ENCODE measurements around the gene MGAT5.

The MGAT5 gene

DNA sequence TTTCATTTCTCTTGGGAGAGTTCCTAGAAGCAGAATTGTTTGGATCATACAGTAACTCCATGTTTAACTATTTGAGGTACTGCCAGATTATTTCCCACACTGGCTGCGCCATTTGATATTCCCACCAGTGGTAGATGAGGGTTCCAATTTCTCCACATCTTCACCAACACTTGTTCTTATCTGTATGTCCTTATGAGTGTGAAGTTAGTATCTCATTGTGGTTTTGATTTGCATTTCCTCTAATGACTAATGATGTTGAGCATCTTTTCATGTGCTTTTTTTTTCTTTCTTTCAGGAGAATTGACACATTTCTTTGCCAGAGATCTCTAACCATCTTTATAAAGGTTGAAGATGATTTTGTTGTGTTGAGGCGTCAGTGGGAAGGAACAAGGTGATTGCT lies 4.1 kb upstream of the MGAT5 start:
- TF ChIP-seq RARB (CRISPR knock-in tag; IDR thresholded peaks at IDR 0.05) (no peak), ARNTL (CRISPR knock-in tag; IDR thresholded peaks at IDR 0.05; ENCODE audit: borderline replicate concordance, low read depth) (no peak), ZNF70 (CRISPR knock-in tag; IDR thresholded peaks at IDR 0.05) (no peak), ZFP30 (CRISPR knock-in tag; IDR thresholded peaks at IDR 0.05) (no peak), ZNF565 (CRISPR knock-in tag; conservative IDR thresholded peaks at IDR 0.05; ENCODE audit: low read depth) (no peak), TOX (CRISPR knock-in tag; IDR thresholded peaks at IDR 0.05; ENCODE audit: borderline replicate concordance) (no peak), ZC3H10 (CRISPR knock-in tag; IDR thresholded peaks at IDR 0.05) (no peak), POU6F1 (CRISPR knock-in tag; IDR thresholded peaks at IDR 0.05; ENCODE audit: borderline replicate concordance, low read depth) (no peak), CREB5 (CRISPR knock-in tag; IDR thresholded peaks at IDR 0.05; ENCODE audit: low read depth) (no peak), ISL1 (CRISPR knock-in tag; IDR thresholded peaks at IDR 0.05) (no peak), PPARA (CRISPR knock-in tag; IDR thresholded peaks at IDR 0.05; ENCODE audit: borderline replicate concordance) (no peak), CSRNP3 (CRISPR knock-in tag; IDR thresholded peaks at IDR 0.05) (no peak), GLIS3 (CRISPR knock-in tag; IDR thresholded peaks at IDR 0.05) (no peak), OSR1 (CRISPR knock-in tag; IDR thresholded peaks at IDR 0.05) (no peak), ZNF8 (CRISPR knock-in tag; IDR thresholded peaks at IDR 0.05) (no peak), BACH2 (CRISPR knock-in tag; IDR thresholded peaks at IDR 0.05; ENCODE audit: borderline replicate concordance) (no peak), CSDC2 (CRISPR knock-in tag; IDR thresholded peaks at IDR 0.05) (no peak)
- TF ChIP-seq, protein P1, sequence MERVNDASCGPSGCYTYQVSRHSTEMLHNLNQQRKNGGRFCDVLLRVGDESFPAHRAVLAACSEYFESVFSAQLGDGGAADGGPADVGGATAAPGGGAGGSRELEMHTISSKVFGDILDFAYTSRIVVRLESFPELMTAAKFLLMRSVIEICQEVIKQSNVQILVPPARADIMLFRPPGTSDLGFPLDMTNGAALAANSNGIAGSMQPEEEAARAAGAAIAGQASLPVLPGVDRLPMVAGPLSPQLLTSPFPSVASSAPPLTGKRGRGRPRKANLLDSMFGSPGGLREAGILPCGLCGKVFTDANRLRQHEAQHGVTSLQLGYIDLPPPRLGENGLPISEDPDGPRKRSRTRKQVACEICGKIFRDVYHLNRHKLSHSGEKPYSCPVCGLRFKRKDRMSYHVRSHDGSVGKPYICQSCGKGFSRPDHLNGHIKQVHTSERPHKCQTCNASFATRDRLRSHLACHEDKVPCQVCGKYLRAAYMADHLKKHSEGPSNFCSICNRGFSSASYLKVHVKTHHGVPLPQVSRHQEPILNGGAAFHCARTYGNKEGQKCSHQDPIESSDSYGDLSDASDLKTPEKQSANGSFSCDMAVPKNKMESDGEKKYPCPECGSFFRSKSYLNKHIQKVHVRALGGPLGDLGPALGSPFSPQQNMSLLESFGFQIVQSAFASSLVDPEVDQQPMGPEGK (CRISPR knock-in tag; IDR thresholded peaks at IDR 0.05; ENCODE audit: borderline replicate concordance), result no peak
- no peak for ATAC-seq

- no peak for ATAC-seq
- no peak for TF ChIP-seq RARB (CRISPR knock-in tag; IDR thresholded peaks at IDR 0.05)
- TF ChIP-seq, protein P2, sequence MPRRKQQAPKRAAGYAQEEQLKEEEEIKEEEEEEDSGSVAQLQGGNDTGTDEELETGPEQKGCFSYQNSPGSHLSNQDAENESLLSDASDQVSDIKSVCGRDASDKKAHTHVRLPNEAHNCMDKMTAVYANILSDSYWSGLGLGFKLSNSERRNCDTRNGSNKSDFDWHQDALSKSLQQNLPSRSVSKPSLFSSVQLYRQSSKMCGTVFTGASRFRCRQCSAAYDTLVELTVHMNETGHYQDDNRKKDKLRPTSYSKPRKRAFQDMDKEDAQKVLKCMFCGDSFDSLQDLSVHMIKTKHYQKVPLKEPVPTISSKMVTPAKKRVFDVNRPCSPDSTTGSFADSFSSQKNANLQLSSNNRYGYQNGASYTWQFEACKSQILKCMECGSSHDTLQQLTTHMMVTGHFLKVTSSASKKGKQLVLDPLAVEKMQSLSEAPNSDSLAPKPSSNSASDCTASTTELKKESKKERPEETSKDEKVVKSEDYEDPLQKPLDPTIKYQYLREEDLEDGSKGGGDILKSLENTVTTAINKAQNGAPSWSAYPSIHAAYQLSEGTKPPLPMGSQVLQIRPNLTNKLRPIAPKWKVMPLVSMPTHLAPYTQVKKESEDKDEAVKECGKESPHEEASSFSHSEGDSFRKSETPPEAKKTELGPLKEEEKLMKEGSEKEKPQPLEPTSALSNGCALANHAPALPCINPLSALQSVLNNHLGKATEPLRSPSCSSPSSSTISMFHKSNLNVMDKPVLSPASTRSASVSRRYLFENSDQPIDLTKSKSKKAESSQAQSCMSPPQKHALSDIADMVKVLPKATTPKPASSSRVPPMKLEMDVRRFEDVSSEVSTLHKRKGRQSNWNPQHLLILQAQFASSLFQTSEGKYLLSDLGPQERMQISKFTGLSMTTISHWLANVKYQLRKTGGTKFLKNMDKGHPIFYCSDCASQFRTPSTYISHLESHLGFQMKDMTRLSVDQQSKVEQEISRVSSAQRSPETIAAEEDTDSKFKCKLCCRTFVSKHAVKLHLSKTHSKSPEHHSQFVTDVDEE (CRISPR knock-in tag; IDR thresholded peaks at IDR 0.05), result no peak
- TF ChIP-seq, protein P1 (CRISPR knock-in tag; IDR thresholded peaks at IDR 0.05; ENCODE audit: borderline replicate concordance), result no peak
- TF ChIP-seq ARNTL (CRISPR knock-in tag; IDR thresholded peaks at IDR 0.05; ENCODE audit: borderline replicate concordance, low read depth), result no peak
- no peak for TF ChIP-seq BACH2 (CRISPR knock-in tag; IDR thresholded peaks at IDR 0.05; ENCODE audit: borderline replicate concordance)
- no peak for TF ChIP-seq POU6F1 (CRISPR knock-in tag; IDR thresholded peaks at IDR 0.05; ENCODE audit: borderline replicate concordance, low read depth)
- no peak for TF ChIP-seq SNAI2 (CRISPR knock-in tag; IDR thresholded peaks at IDR 0.05)
- no peak for TF ChIP-seq ISL1 (CRISPR knock-in tag; IDR thresholded peaks at IDR 0.05)
- no peak for TF ChIP-seq OSR1 (CRISPR knock-in tag; IDR thresholded peaks at IDR 0.05)
- TF ChIP-seq TOX (CRISPR knock-in tag; IDR thresholded peaks at IDR 0.05; ENCODE audit: borderline replicate concordance), result no peak
- no peak for TF ChIP-seq PPARA (CRISPR knock-in tag; IDR thresholded peaks at IDR 0.05; ENCODE audit: borderline replicate concordance)
These were observed 2.9 kb upstream of the MGAT5 start for GRCh38 chr2:134250840-134251461.
